ENCODE results near the gene POP5.

Gene POP5

DNA sequence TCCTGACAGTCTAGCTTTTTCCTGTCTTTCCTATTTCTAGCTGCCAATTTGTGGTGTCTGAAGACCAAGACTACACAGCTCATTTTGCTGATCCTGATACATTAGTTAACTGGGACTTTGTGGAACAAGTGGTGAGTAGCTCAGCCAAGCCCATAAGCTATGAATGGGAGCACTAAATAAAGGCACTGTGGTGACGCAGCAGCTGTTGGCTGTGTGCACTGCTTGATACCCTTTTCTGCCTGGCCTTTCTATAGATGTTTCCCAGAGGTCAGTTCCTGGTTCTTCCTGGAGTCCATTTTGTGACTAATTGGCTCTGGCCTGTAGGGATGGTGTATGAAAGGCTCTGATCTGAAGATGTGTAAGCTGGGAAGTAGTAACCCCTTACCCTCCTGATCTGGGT lies 26.5 kb downstream of the POP5 start:
- no peak for ATAC-seq

DNA sequence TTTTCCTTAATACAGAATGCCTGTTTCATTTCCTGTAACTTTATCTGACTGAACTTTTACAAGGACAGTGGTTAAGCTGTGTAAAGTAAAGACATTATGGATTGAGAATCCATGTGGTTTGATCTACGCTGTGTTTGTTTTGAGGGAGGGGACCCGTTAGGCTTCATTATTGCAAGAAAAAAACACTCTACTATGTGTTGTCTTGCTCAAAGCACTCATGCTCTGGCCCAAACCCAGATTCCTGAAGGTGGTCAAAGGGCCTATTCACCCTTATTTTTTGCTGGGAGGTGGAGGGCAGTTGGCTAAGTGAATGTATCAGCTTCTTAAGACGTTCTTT lies 35.2 kb downstream of the POP5 start:
- no peak; the same call in 2 of the 3 replicates for ATAC-seq
- TF ChIP-seq TCF4 (CRISPR knock-in tag; IDR thresholded peaks at IDR 0.05; ENCODE audit: borderline replicate concordance) (no peak), ZFP3 (CRISPR knock-in tag; IDR thresholded peaks at IDR 0.05) (no peak), ARNTL (CRISPR knock-in tag; IDR thresholded peaks at IDR 0.05; ENCODE audit: borderline replicate concordance, low read depth) (no peak), GLIS3 (CRISPR knock-in tag; IDR thresholded peaks at IDR 0.05) (no peak), ISL1 (CRISPR knock-in tag; IDR thresholded peaks at IDR 0.05) (no peak), PATZ1 (CRISPR knock-in tag; IDR thresholded peaks at IDR 0.05; ENCODE audit: borderline replicate concordance) (no peak), TOX (CRISPR knock-in tag; IDR thresholded peaks at IDR 0.05; ENCODE audit: borderline replicate concordance) (no peak), TSHZ2 (CRISPR knock-in tag; IDR thresholded peaks at IDR 0.05) (no peak)
- TF ChIP-seq, protein P1, sequence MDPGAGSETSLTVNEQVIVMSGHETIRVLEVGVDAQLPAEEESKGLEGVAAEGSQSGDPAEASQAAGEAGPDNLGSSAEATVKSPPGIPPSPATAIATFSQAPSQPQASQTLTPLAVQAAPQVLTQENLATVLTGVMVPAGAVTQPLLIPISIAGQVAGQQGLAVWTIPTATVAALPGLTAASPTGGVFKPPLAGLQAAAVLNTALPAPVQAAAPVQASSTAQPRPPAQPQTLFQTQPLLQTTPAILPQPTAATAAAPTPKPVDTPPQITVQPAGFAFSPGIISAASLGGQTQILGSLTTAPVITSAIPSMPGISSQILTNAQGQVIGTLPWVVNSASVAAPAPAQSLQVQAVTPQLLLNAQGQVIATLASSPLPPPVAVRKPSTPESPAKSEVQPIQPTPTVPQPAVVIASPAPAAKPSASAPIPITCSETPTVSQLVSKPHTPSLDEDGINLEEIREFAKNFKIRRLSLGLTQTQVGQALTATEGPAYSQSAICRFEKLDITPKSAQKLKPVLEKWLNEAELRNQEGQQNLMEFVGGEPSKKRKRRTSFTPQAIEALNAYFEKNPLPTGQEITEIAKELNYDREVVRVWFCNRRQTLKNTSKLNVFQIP (CRISPR knock-in tag; IDR thresholded peaks at IDR 0.05; ENCODE audit: borderline replicate concordance, low read depth), result no peak
- TF ChIP-seq, protein P2, sequence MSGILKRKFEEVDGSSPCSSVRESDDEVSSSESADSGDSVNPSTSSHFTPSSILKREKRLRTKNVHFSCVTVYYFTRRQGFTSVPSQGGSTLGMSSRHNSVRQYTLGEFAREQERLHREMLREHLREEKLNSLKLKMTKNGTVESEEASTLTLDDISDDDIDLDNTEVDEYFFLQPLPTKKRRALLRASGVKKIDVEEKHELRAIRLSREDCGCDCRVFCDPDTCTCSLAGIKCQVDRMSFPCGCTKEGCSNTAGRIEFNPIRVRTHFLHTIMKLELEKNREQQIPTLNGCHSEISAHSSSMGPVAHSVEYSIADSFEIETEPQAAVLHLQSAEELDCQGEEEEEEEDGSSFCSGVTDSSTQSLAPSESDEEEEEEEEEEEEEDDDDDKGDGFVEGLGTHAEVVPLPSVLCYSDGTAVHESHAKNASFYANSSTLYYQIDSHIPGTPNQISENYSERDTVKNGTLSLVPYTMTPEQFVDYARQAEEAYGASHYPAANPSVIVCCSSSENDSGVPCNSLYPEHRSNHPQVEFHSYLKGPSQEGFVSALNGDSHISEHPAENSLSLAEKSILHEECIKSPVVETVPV (CRISPR knock-in tag; IDR thresholded peaks at IDR 0.05), result no peak

More for the DNA sequence above, 26.5 kb downstream of the POP5 start:
- TF ChIP-seq ISL1 (CRISPR knock-in tag; IDR thresholded peaks at IDR 0.05) (no peak), GLIS3 (CRISPR knock-in tag; IDR thresholded peaks at IDR 0.05) (no peak), ESRRG (CRISPR knock-in tag; IDR thresholded peaks at IDR 0.05) (no peak), CSDC2 (CRISPR knock-in tag; IDR thresholded peaks at IDR 0.05) (no peak), TOX (CRISPR knock-in tag; IDR thresholded peaks at IDR 0.05; ENCODE audit: borderline replicate concordance) (no peak)
- TF ChIP-seq, protein P1 (CRISPR knock-in tag; IDR thresholded peaks at IDR 0.05; ENCODE audit: borderline replicate concordance, low read depth), result no peak

DNA sequence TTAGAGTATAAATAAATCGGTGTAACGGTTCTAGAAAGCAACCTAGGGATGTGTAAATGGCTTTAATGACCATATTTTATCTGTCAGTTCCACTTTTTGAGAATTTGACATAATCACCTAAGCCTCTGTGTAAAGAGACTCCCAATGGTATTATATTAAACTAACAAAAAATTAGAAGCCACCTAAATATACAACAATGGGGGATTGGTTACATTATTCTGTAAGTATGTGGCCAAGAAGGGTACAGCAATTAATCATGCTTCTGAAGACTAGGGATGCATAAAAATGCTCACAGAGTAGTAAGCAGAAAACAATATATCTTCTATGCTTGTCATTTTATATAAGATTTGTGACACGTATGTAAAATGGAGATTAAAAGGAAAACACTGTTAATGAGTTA lies 36.5 kb downstream of the POP5 start:
- ATAC-seq, result no peak

DNA sequence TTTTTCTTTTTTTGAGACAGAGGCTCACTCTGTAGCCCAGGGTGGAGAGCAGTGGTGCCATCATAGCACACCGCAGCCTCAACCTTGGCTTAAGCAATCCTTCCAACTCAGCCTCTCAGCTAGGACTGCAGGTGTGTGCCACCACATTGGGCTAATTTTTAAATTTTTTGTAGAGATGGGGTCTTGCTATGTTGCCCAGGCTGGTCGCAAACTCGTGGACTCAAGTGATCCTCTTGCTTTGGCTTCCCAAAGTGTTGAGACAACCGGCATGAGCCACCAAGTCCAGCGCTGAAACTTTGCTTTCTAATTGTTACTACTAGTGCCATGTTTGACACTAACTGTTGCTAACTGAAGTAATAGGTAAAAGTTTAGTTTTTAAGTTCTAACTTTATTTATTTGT lies 39.0 kb downstream of the POP5 start:
- ATAC-seq, result no peak
- no peak for TF ChIP-seq ZC3H10 (CRISPR knock-in tag; IDR thresholded peaks at IDR 0.05)
- TF ChIP-seq TSHZ2 (CRISPR knock-in tag; IDR thresholded peaks at IDR 0.05), result no peak
- TF ChIP-seq, protein P1 (CRISPR knock-in tag; IDR thresholded peaks at IDR 0.05; ENCODE audit: borderline replicate concordance, low read depth), result no peak
- TF ChIP-seq ZNF565 (CRISPR knock-in tag; conservative IDR thresholded peaks at IDR 0.05; ENCODE audit: low read depth), result no peak
- no peak for TF ChIP-seq ZFP30 (CRISPR knock-in tag; IDR thresholded peaks at IDR 0.05)
- no peak for TF ChIP-seq PATZ1 (CRISPR knock-in tag; IDR thresholded peaks at IDR 0.05; ENCODE audit: borderline replicate concordance)
- no peak for TF ChIP-seq SNAI2 (CRISPR knock-in tag; IDR thresholded peaks at IDR 0.05)

More for the DNA sequence above, 36.5 kb downstream of the POP5 start:
- TF ChIP-seq PPARA (CRISPR knock-in tag; IDR thresholded peaks at IDR 0.05; ENCODE audit: borderline replicate concordance), result no peak
